Loucy (cell line): ENCODE results near the gene POU2AF2.
"Not testable (repeated sequence)": the region's sequence is repeated elsewhere in the genome, so short reads cannot be mapped to it uniquely, and the experiment has no call there.

Experiments used
- H2AFZ ChIP-seq: fragments of 200-600 bp; sonication (generic); 2 replicates; pipeline ENCODE4 v1.6.0; 2016; ENCODE audit warnings: antibody characterized with exemption, mild to moderate bottlenecking, low read length, moderate library complexity
- H3F3A ChIP-seq: fragments of 200-600 bp; 2 replicates; pipeline ENCODE4 v1.6.0; 2016; ENCODE audit warnings: antibody characterized with exemption, low read depth, mild to moderate bottlenecking
- H3K27me3 ChIP-seq: fragments of 200-600 bp; sonication (generic); 2 replicates; pipeline ENCODE4 v1.6.1; 2014; ENCODE audit warnings: low read length, mild to moderate bottlenecking; ENCODE audit not compliant: insufficient read depth, poor library complexity, severe bottlenecking
- H3K36me3 ChIP-seq: fragments of 200-600 bp; sonication (generic); 2 replicates; pipeline ENCODE4 v1.6.1; 2016; ENCODE audit warnings: low read length; ENCODE audit not compliant: insufficient read depth
- H3K4me1 ChIP-seq: fragments of 200-600 bp; sonication (generic); 2 replicates; pipeline ENCODE4 v1.5.1; 2014; ENCODE audit warnings: low read length, mild to moderate bottlenecking; ENCODE audit not compliant: insufficient read depth, poor library complexity, severe bottlenecking
- H3K4me2 ChIP-seq: fragments of 200-600 bp; sonication (generic); 2 replicates; pipeline ENCODE4 v1.6.0; 2014; ENCODE audit warnings: antibody characterized with exemption, low read length, low read depth, mild to moderate bottlenecking; ENCODE audit not compliant: poor library complexity, severe bottlenecking
- H3K4me3 ChIP-seq: fragments of 200-600 bp; sonication (generic); 2 replicates; pipeline ENCODE4 v1.5.1; 2014; ENCODE audit warnings: low read length, mild to moderate bottlenecking, mixed read lengths; ENCODE audit not compliant: poor library complexity, severe bottlenecking
- H3K79me2 ChIP-seq: fragments of 200-600 bp; sonication (generic); 2 replicates; pipeline ENCODE4 v1.6.1; 2014; ENCODE audit warnings: low read length; ENCODE audit not compliant: insufficient read depth
- H3K9ac ChIP-seq: fragments of 200-600 bp; sonication (generic); 2 replicates; pipeline ENCODE4 v1.6.0; 2014; ENCODE audit warnings: mild to moderate bottlenecking, low read depth, low read length, moderate library complexity; ENCODE audit not compliant: poor library complexity, severe bottlenecking
- H3K9me2 ChIP-seq: fragments of 200-600 bp; sonication (generic); replicated peaks from 2 replicates; pipeline ENCODE4 v1.6.1; 2016; ENCODE audit warnings: low read depth, low read length, mixed read lengths
- H3K9me3 ChIP-seq: fragments of 200-600 bp; sonication (generic); 2 replicates; pipeline ENCODE4 v1.6.1; 2014; ENCODE audit warnings: mild to moderate bottlenecking, antibody characterized with exemption, low read length, low read depth; ENCODE audit not compliant: insufficient read depth
- H4K20me1 ChIP-seq: fragments of 200-600 bp; sonication (generic); 2 replicates; pipeline ENCODE4 v1.6.0; 2014; ENCODE audit warnings: antibody characterized with exemption, low read length, mild to moderate bottlenecking; ENCODE audit not compliant: insufficient read depth, poor library complexity, severe bottlenecking
- EZH2phosphoT487 ChIP-seq: fragments of 200-600 bp; IDR thresholded peaks from 2 replicates; pipeline ENCODE4 v1.6.1; 2018; ENCODE audit warnings: antibody characterized with exemption, mild to moderate bottlenecking, moderate library complexity, borderline replicate concordance
- TF ChIP-seq, protein P1 (sequence below): fragments of 200-600 bp; sonication (generic); conservative IDR thresholded peaks from 2 replicates; pipeline ENCODE4 v1.5.1; 2014; ENCODE audit warnings: mild to moderate bottlenecking, antibody characterized with exemption, low read length

POU2AF2 gene

DNA sequence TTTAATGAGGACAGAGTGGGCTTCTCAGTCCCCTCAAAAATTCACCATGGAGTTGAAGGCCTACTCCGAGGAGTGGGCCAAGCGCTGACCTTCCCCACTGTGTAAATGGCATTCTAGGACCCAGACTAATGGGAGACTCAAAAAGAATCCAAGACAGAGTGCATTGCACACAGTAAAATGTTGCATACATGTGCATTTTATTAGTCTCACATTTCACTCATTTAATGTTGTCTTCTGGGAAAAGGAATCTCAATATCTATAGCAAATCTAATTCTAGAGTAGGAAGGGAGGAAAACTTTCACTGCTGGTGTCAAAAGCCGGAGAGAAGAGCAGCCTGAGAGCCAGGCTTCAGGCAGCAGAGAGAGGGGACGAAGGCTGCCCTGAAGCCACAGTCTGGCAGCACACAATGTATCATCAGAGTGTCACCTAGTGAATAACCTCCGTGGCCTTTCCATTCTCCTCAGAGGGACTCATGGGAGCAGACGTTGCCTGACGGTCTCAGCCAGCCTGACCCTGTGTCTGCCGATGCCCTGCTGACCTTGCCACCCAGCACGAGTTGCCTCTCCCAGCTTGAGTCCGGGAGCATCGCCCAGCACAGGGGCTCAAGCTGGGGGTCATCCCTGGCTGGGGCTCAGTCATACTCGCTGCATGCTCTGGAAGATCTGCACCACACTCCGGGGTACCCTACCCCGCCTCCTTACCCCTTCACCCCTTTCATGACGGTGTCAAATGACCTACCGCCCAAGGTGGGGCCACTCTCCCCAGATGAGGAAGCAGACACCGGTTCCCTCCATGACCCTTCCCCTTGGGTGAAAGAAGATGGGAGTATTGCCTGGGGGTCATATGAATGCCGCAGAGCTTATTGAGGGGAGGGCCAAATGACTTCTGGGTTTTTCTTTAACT is 39.9 kb downstream of the POU2AF2 start:
- Histone ChIP-seq H3K9ac (no peak overlapping the region), H3K4me3 (no peak overlapping the region), H3K79me2 (no peaks in the 10 kb centered on the region), H3F3A (no peaks in the 10 kb centered on the region), H3K27me3 (no peaks in the 10 kb centered on the region), H3K4me2 (no peak overlapping the region), H3K36me3 (no peaks in the 10 kb centered on the region), H4K20me1 (no peaks in the 10 kb centered on the region), H3K4me1 (no peaks in the 10 kb centered on the region), H2AFZ (no peak overlapping the region), H3K9me3 (no peaks in the 10 kb centered on the region), H3K9me2 (no peaks in the 10 kb centered on the region)
- TF ChIP-seq, protein P1, sequence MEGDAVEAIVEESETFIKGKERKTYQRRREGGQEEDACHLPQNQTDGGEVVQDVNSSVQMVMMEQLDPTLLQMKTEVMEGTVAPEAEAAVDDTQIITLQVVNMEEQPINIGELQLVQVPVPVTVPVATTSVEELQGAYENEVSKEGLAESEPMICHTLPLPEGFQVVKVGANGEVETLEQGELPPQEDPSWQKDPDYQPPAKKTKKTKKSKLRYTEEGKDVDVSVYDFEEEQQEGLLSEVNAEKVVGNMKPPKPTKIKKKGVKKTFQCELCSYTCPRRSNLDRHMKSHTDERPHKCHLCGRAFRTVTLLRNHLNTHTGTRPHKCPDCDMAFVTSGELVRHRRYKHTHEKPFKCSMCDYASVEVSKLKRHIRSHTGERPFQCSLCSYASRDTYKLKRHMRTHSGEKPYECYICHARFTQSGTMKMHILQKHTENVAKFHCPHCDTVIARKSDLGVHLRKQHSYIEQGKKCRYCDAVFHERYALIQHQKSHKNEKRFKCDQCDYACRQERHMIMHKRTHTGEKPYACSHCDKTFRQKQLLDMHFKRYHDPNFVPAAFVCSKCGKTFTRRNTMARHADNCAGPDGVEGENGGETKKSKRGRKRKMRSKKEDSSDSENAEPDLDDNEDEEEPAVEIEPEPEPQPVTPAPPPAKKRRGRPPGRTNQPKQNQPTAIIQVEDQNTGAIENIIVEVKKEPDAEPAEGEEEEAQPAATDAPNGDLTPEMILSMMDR: no peak
- TF ChIP-seq EZH2phosphoT487: no peak

DNA sequence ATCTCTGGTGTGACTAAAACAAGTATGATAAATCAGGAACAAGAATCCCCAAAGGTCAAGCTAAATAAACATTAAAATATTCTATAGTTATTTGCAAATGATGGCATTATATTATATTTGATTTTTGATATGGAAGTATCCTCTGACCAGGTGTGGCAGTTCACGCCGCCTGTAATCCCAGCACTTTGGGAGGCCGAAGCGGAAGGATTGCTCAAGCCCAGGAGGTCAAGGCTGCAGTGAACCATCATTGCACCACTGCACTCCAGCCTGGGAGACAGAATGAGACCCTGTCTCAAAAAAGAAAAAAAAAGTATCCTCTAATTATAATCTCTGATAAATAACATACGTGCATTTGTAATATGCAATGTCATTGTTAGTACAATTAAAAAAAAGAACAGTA is 46.2 kb downstream of the POU2AF2 start:
- no peaks in the 10 kb centered on the region for H3K27me3 ChIP-seq
- H2AFZ ChIP-seq: no peak overlapping the region
- no peaks in the 10 kb centered on the region for H3K9me3 ChIP-seq
- no peaks in the 10 kb centered on the region for H3K36me3 ChIP-seq
- H3K4me3 ChIP-seq: no peak overlapping the region
- TF ChIP-seq, protein P1: no peak
- no peak for TF ChIP-seq EZH2phosphoT487
- H3F3A ChIP-seq: no peaks in the 10 kb centered on the region
- H3K9me2 ChIP-seq: no peaks in the 10 kb centered on the region
- H3K79me2 ChIP-seq: no peaks in the 10 kb centered on the region
- H3K4me1 ChIP-seq: no peaks in the 10 kb centered on the region
- H4K20me1 ChIP-seq: no peaks in the 10 kb centered on the region
- no peak overlapping the region for H3K9ac ChIP-seq
- H3K4me2 ChIP-seq: no peak overlapping the region

DNA sequence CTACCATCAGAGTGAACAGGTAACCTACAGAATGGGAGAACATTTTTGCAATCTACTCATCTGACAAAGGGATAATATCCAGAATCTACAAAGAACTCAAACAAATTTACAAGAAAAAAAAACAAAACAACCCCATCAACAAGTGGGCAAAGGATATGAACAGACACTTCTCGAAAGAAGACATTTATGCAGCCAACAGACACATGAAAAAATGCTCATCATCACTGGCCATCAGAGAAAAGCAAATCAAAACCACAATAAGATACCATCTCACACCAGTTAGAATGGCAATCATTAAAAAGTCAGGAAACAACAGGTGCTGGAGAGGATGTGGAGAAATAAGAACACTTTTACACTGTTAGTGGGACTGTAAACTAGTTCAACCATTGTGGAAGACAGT is 46.9 kb downstream of the POU2AF2 start:
- H3K4me2 ChIP-seq, H3K9ac ChIP-seq, H3K4me3 ChIP-seq, H3K9me3 ChIP-seq, H2AFZ ChIP-seq, H4K20me1 ChIP-seq, H3K27me3 ChIP-seq, H3K4me1 ChIP-seq, H3F3A ChIP-seq, H3K79me2 ChIP-seq, H3K36me3 ChIP-seq, H3K9me2 ChIP-seq: not testable (repeated sequence)

DNA sequence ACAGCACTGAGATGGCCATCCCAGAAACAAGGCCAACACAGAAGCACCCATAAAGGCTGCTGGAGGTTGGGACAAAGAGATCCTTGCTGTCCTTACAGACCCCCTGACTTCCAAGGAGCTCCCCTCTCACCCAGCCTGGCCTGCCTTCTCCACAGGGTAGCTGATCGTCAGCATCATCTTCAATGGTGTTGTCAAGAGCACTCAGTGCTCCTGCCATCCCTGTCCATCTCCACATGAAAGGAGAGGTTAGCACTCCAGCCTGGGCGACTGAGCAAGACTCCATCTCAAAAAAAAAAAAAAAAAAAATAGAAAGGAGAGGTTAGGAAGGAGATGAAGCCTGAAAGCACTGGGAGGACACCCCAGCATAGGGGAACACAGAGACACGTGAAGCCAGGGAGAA is 50.7 kb downstream of the POU2AF2 start:
- Histone ChIP-seq H3K9ac (no peak overlapping the region), H3K27me3 (no peaks in the 10 kb centered on the region), H3K79me2 (no peaks in the 10 kb centered on the region), H3F3A (no peaks in the 10 kb centered on the region), H3K9me3 (no peaks in the 10 kb centered on the region), H4K20me1 (no peaks in the 10 kb centered on the region), H3K4me2 (no peak overlapping the region), H3K4me1 (no peaks in the 10 kb centered on the region), H3K4me3 (no peak overlapping the region), H3K36me3 (no peaks in the 10 kb centered on the region), H2AFZ (no peak overlapping the region), H3K9me2 (no peaks in the 10 kb centered on the region)
- TF ChIP-seq EZH2phosphoT487: no peak
- TF ChIP-seq, protein P1: no peak
